Measurements from ENCODE around the gene NCBP1. TPM values are rescaled to one million over a fixed set of nuclear protein-coding genes. Genes with fewer than 3 reads are reported as not detected.
A peak's percentile ranks its signal among the peaks of the same experiment; 100 is the strongest.
"Not testable (repeated sequence)": the region's sequence is repeated elsewhere in the genome, so short reads cannot be mapped to it uniquely, and the experiment has no call there.

NCBP1 gene
- total RNA-seq (2014; rRNA removed; shearing (Covaris generic)), result 26.4 and 33.3 TPM in 2 replicates
- polyA plus RNA-seq (2014; cell fraction: nucleus; rRNA removed), result 35.6 and 48.2 TPM in 2 replicates

- DNase-seq (ENCODE audit: extremely low read depth, low read depth), result peak; percentile 99
Measured at GRCh38 chr9:97632985-97633858, at the start of gene NCBP1, which contains the start of gene TSTD2. Gene NCBP1 (plus strand): TSS chr9:97633821. CDS start chr9:97633882, 61 bp downstream. Gene TSTD2 (minus strand): TSS chr9:97633368. CDS start chr9:97627562, 5,806 bp downstream.

GRCh38 chr9:97584778-97585177 is 48.8 kb upstream of the NCBP1 start:
- not testable (repeated sequence) for DNase-seq (ENCODE audit: extremely low read depth, low read depth)

GRCh38 chr9:97586909-97587308 is 46.7 kb upstream of the NCBP1 start:
- not testable (repeated sequence) for DNase-seq (ENCODE audit: extremely low read depth, low read depth)

- no peak for DNase-seq (ENCODE audit: extremely low read depth, low read depth)
Measured at GRCh38 chr9:97591535-97591934, 42.1 kb upstream of the NCBP1 start.

GRCh38 chr9:97592126-97592525 is 41.5 kb upstream of the NCBP1 start:
- DNase-seq (ENCODE audit: extremely low read depth, low read depth), result no peak

GRCh38 chr9:97593960-97594359 is 39.7 kb upstream of the NCBP1 start:
- DNase-seq (ENCODE audit: extremely low read depth, low read depth), result no peak

- DNase-seq (ENCODE audit: extremely low read depth, low read depth), result no peak
Measured at GRCh38 chr9:97594381-97594921, 39.2 kb upstream of the NCBP1 start.

- no peak for DNase-seq (ENCODE audit: extremely low read depth, low read depth)
Measured at GRCh38 chr9:97596906-97597305, 36.7 kb upstream of the NCBP1 start.

- peak; percentile 70 for DNase-seq (ENCODE audit: extremely low read depth, low read depth)
Measured at GRCh38 chr9:97598461-97599288, 34.9 kb upstream of the NCBP1 start.

- no peak for DNase-seq (ENCODE audit: extremely low read depth, low read depth)
Measured at GRCh38 chr9:97599314-97599846, 34.2 kb upstream of the NCBP1 start.

GRCh38 chr9:97600531-97601227 is 32.9 kb upstream of the NCBP1 start:
- DNase-seq (ENCODE audit: extremely low read depth, low read depth), result no peak

- DNase-seq (ENCODE audit: extremely low read depth, low read depth), result no peak
Measured at GRCh38 chr9:97601228-97601898, 32.3 kb upstream of the NCBP1 start.

GRCh38 chr9:97602430-97602829 is 31.2 kb upstream of the NCBP1 start:
- DNase-seq (ENCODE audit: extremely low read depth, low read depth), result no peak

- no peak for DNase-seq (ENCODE audit: extremely low read depth, low read depth)
Measured at GRCh38 chr9:97604901-97605645, 28.5 kb upstream of the NCBP1 start.

- DNase-seq (ENCODE audit: extremely low read depth, low read depth), result peak; percentile 58
Measured at GRCh38 chr9:97615439-97616072, 18.1 kb upstream of the NCBP1 start.

GRCh38 chr9:97617939-97618416 is 15.6 kb upstream of the NCBP1 start:
- DNase-seq (ENCODE audit: extremely low read depth, low read depth), result no peak

- DNase-seq (ENCODE audit: extremely low read depth, low read depth), result not testable (repeated sequence)
Measured at GRCh38 chr9:97620063-97620462, 13.6 kb upstream of the NCBP1 start.

- not testable (repeated sequence) for DNase-seq (ENCODE audit: extremely low read depth, low read depth)
Measured at GRCh38 chr9:97622483-97622882, 11.1 kb upstream of the NCBP1 start.

Data from NCI-H460 (cell line).